ENCODE results near the gene LRP1B. TPM values are rescaled to one million over a fixed set of nuclear protein-coding genes. Genes with fewer than 3 reads are reported as not detected.

Gene LRP1B
- total RNA-seq, 1 donor from 2014 or later = 0.12 TPM

- no peak overlapping the region for H3K4me3 ChIP-seq (ENCODE audit: low read depth, low read length)
- DNase-seq (ENCODE audit: low read depth) = no peak
- TF ChIP-seq CTCF (conservative IDR thresholded peaks at IDR 0.05; ENCODE audit: low read depth, low read length) = no peak
These were observed 1129.1 kb downstream of the LRP1B start for GRCh38 chr2:141001750-141002149.

- no peak overlapping the region for H3K4me3 ChIP-seq (ENCODE audit: low read depth, low read length)
- no peak for DNase-seq (ENCODE audit: low read depth)
- TF ChIP-seq CTCF (conservative IDR thresholded peaks at IDR 0.05; ENCODE audit: low read depth, low read length) = no peak
These were observed 1132.2 kb downstream of the LRP1B start for GRCh38 chr2:140998577-140998976.

GRCh38 chr2:140998017-140998416 lies 1132.8 kb downstream of the LRP1B start:
- no peak overlapping the region for H3K4me3 ChIP-seq (ENCODE audit: low read depth, low read length)
- no peak for TF ChIP-seq CTCF (conservative IDR thresholded peaks at IDR 0.05; ENCODE audit: low read depth, low read length)
- no peak for DNase-seq (ENCODE audit: low read depth)

- DNase-seq (ENCODE audit: low read depth) = no peak
- TF ChIP-seq CTCF (conservative IDR thresholded peaks at IDR 0.05; ENCODE audit: low read depth, low read length) = no peak
- H3K4me3 ChIP-seq (ENCODE audit: low read depth, low read length) = no peak overlapping the region
These were observed 1136.0 kb downstream of the LRP1B start for GRCh38 chr2:140994856-140995255.

GRCh38 chr2:140990416-140990815 lies 1140.4 kb downstream of the LRP1B start:
- no peak for DNase-seq (ENCODE audit: low read depth)
- H3K4me3 ChIP-seq (ENCODE audit: low read depth, low read length) = no peak overlapping the region
- TF ChIP-seq CTCF (conservative IDR thresholded peaks at IDR 0.05; ENCODE audit: low read depth, low read length) = no peak

- TF ChIP-seq CTCF (conservative IDR thresholded peaks at IDR 0.05; ENCODE audit: low read depth, low read length) = no peak
- H3K4me3 ChIP-seq (ENCODE audit: low read depth, low read length) = no peak overlapping the region
These were observed 1142.2 kb downstream of the LRP1B start for GRCh38 chr2:140988597-140988996.

GRCh38 chr2:140986456-140986855 lies 1144.4 kb downstream of the LRP1B start:
- H3K4me3 ChIP-seq (ENCODE audit: low read depth, low read length) = no peak overlapping the region
- DNase-seq (ENCODE audit: low read depth) = no peak
- no peak for TF ChIP-seq CTCF (conservative IDR thresholded peaks at IDR 0.05; ENCODE audit: low read depth, low read length)

More at GRCh38 chr2:140988597-140988996, 1142.2 kb downstream of the LRP1B start:
- no peak for DNase-seq (ENCODE audit: low read depth)

Data from epithelial cell of proximal tubule (primary cell).